ENCODE results near the gene SLC6A8.
"Not testable (repeated sequence)": the region's sequence is repeated elsewhere in the genome, so short reads cannot be mapped to it uniquely, and the experiment has no call there.

The SLC6A8 gene

GRCh38 chrX:153731845-153732215, 44.1 kb downstream of the SLC6A8 start:
- DNase-seq (ENCODE audit: low spot score): no peak

GRCh38 chrX:153732401-153732800, 44.7 kb downstream of the SLC6A8 start:
- DNase-seq (ENCODE audit: low spot score): no peak

GRCh38 chrX:153733651-153734240, 46.0 kb downstream of the SLC6A8 start:
- DNase-seq (ENCODE audit: low spot score): no peak

GRCh38 chrX:153734871-153735270, 47.1 kb downstream of the SLC6A8 start:
- DNase-seq (ENCODE audit: low spot score): no peak

GRCh38 chrX:153735274-153735673, 47.5 kb downstream of the SLC6A8 start:
- DNase-seq (ENCODE audit: low spot score): no peak

- no peak for DNase-seq (ENCODE audit: low spot score)
These were observed 48.5 kb downstream of the SLC6A8 start for GRCh38 chrX:153736071-153736820.

- no peak for DNase-seq (ENCODE audit: low spot score)
These were observed 49.2 kb downstream of the SLC6A8 start for GRCh38 chrX:153736871-153737441.

GRCh38 chrX:153738056-153738605, 50.4 kb downstream of the SLC6A8 start:
- DNase-seq (ENCODE audit: low spot score): no peak

GRCh38 chrX:153739754-153740486, 52.2 kb downstream of the SLC6A8 start:
- peak; percentile 51 for DNase-seq (ENCODE audit: low spot score)

- no peak for DNase-seq (ENCODE audit: low spot score)
These were observed 53.0 kb downstream of the SLC6A8 start for GRCh38 chrX:153740631-153741222.

- no peak for DNase-seq (ENCODE audit: low spot score)
These were observed 53.7 kb downstream of the SLC6A8 start for GRCh38 chrX:153741446-153741845.

- not testable (repeated sequence) for DNase-seq (ENCODE audit: low spot score)
These were observed 54.4 kb downstream of the SLC6A8 start for GRCh38 chrX:153742111-153742510.

- DNase-seq (ENCODE audit: low spot score): not testable (repeated sequence)
These were observed 55.2 kb downstream of the SLC6A8 start for GRCh38 chrX:153742796-153743467.

- DNase-seq (ENCODE audit: low spot score): not testable (repeated sequence)
These were observed 55.9 kb downstream of the SLC6A8 start for GRCh38 chrX:153743468-153744209.

- no peak for DNase-seq (ENCODE audit: low spot score)
These were observed 56.7 kb downstream of the SLC6A8 start for GRCh38 chrX:153744210-153745066.

- not testable (repeated sequence) for DNase-seq (ENCODE audit: low spot score)
These were observed 57.3 kb downstream of the SLC6A8 start for GRCh38 chrX:153745067-153745433.
